ENCODE measurements around the gene LHPP. TPM values are rescaled to one million over a fixed set of nuclear protein-coding genes. Genes with fewer than 3 reads are reported as not detected.

Gene LHPP
- total RNA-seq, 1 experiment from 2014 or later = 24.7 TPM

DNA sequence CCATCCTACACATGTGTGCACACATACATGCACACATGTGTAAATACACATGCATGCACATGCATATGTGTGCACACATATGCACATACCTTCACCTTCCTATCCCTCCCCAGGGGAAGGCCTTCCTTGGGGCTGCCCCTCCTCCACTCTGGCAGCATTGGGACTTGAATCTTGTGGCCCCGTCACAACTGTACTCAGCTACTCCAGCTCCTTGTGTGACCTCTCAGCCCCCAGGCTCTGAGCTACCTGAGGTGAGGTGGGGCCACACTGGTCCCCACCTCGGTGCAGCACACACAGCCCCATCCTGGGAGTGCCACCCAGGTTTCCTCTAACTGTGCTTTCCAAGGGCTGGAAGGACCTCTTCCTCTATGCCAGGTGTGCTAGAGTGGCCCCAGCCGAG is 116.0 kb downstream of the LHPP start:
- Histone ChIP-seq H3K9me2 (ENCODE audit: insufficient read depth) (no peaks in the 10 kb centered on the region), H3K4me2 (no peak overlapping the region), H3K4me1 (replicated peaks; ENCODE audit: insufficient read depth) (no peaks in the 10 kb centered on the region), H4K20me1 (ENCODE audit: insufficient read depth) (no peaks in the 10 kb centered on the region), H3K79me2 (ENCODE audit: low read depth) (no peaks in the 10 kb centered on the region), H3K27ac (no peak overlapping the region), H3F3A (ENCODE audit: insufficient read depth, low read depth) (no peaks in the 10 kb centered on the region), H2AFZ (no peak overlapping the region), H3K36me3 (ENCODE audit: low read depth) (no peaks in the 10 kb centered on the region), H3K9me3 (ENCODE audit: insufficient read depth, low read depth) (no peaks in the 10 kb centered on the region), H3K27me3 (ENCODE audit: insufficient read depth, low read depth) (no peaks in the 10 kb centered on the region), H3K4me3 (no peak overlapping the region)
- BruUV-seq (replicated peaks) = no TSS peak
- intact Hi-C loops (cut with micrococcal nuclease; ENCODE audit: unreplicated experiment) = no loop called here
- TF ChIP-seq, protein P1, sequence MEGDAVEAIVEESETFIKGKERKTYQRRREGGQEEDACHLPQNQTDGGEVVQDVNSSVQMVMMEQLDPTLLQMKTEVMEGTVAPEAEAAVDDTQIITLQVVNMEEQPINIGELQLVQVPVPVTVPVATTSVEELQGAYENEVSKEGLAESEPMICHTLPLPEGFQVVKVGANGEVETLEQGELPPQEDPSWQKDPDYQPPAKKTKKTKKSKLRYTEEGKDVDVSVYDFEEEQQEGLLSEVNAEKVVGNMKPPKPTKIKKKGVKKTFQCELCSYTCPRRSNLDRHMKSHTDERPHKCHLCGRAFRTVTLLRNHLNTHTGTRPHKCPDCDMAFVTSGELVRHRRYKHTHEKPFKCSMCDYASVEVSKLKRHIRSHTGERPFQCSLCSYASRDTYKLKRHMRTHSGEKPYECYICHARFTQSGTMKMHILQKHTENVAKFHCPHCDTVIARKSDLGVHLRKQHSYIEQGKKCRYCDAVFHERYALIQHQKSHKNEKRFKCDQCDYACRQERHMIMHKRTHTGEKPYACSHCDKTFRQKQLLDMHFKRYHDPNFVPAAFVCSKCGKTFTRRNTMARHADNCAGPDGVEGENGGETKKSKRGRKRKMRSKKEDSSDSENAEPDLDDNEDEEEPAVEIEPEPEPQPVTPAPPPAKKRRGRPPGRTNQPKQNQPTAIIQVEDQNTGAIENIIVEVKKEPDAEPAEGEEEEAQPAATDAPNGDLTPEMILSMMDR (conservative IDR thresholded peaks at IDR 0.05) = no peak
- no peak for TF ChIP-seq EZH2 (IDR thresholded peaks at IDR 0.05; ENCODE audit: low read depth)
- ChIA-PET CTCF (no interaction called here), POLR2A (ENCODE audit: unreplicated experiment) (interaction anchor here (0.7 kb wide), 1 partner anchor 65 kb away, joined by 4 read pairs; no protein-coding TSS in a partner anchor)
- DNase-seq = no peak

DNA sequence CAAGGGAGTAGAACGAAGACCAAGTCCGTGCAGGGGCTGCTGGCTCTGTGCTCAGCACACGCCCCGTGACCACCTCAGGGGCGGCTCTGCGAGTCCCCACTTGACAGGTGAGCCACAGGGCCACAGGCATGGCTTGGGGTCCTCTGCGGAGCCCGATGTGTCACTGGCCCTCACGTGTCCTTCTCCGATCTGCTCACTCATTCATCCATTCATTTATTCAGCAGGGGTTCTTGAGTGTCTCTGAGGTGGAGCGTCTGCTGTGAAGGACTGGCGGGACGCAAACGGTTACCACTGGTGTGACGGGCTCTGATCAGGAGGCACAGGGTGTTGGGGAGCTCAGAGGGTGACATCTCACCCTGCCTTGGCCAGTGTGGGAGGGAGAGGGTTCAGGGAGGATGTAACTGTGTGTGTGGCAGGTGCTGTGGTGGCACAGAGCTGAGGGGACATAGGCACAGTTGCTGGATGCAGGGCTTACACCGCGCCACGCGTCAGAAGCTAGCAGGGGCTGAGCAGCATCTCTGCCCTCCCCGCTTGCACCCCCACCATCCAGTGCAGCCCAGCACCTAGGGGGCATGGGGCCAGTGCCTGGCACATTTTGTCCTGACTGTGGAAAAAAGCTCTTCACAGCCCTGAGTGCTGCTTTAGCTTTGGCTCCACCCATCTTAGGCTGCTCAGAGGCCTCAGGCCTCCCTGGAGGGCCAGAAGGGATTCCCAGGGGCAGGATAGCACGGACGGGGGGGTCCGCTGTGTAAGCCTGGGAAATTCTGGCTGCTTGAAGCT is 116.8 kb downstream of the LHPP start:
- Histone ChIP-seq H3K4me3 (no peak overlapping the region), H3F3A (ENCODE audit: insufficient read depth, low read depth) (no peaks in the 10 kb centered on the region), H3K4me2 (no peak overlapping the region), H4K20me1 (ENCODE audit: insufficient read depth) (no peaks in the 10 kb centered on the region), H3K4me1 (replicated peaks; ENCODE audit: insufficient read depth) (no peaks in the 10 kb centered on the region), H3K36me3 (ENCODE audit: low read depth) (no peaks in the 10 kb centered on the region), H3K27ac (no peak overlapping the region), H3K79me2 (ENCODE audit: low read depth) (no peaks in the 10 kb centered on the region), H2AFZ (no peak overlapping the region), H3K9me3 (ENCODE audit: insufficient read depth, low read depth) (no peaks in the 10 kb centered on the region), H3K27me3 (ENCODE audit: insufficient read depth, low read depth) (no peaks in the 10 kb centered on the region), H3K9me2 (ENCODE audit: insufficient read depth) (no peaks in the 10 kb centered on the region)
- TF ChIP-seq EZH2 (IDR thresholded peaks at IDR 0.05; ENCODE audit: low read depth) = no peak
- TF ChIP-seq, protein P1 (conservative IDR thresholded peaks at IDR 0.05) = no peak
- intact Hi-C loops (cut with micrococcal nuclease; ENCODE audit: unreplicated experiment) = no loop called here
- POLR2A ChIA-PET (ENCODE audit: unreplicated experiment) = no interaction called here
- BruUV-seq (replicated peaks) = no TSS peak
- DNase-seq = no peak
- CTCF ChIA-PET = interaction anchor here (0.6 kb wide), 1 partner anchor 23 kb away, joined by 13 read pairs; no protein-coding TSS in a partner anchor

DNA sequence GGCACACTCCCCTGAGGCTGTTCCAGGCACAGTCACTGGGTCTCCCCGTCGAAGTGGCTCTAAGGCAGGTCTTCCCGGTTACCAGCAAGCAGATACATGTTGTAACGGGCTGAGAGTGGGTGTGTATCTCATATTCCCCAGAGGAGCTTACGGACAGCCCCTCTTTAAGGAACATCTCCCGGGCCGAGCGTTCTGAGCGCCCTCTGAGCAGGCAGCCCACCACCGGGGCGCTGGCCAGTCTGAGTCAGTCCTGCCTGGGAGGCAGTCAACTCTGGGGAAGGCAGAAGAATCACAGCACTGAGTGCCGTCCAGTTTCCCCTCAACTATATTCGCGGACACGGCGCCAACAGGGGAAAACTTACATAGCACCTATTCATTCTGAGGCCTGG is 117.4 kb downstream of the LHPP start:
- Histone ChIP-seq H3K27me3 (ENCODE audit: insufficient read depth, low read depth) (no peaks in the 10 kb centered on the region), H3K4me3 (no peak overlapping the region), H3K4me1 (replicated peaks; ENCODE audit: insufficient read depth) (no peaks in the 10 kb centered on the region), H3K9me2 (ENCODE audit: insufficient read depth) (no peaks in the 10 kb centered on the region), H3K36me3 (ENCODE audit: low read depth) (no peaks in the 10 kb centered on the region), H4K20me1 (ENCODE audit: insufficient read depth) (no peaks in the 10 kb centered on the region), H2AFZ (no peak overlapping the region), H3K9me3 (ENCODE audit: insufficient read depth, low read depth) (no peaks in the 10 kb centered on the region), H3K27ac (no peak overlapping the region), H3K4me2 (no peak overlapping the region), H3K79me2 (ENCODE audit: low read depth) (no peaks in the 10 kb centered on the region), H3F3A (ENCODE audit: insufficient read depth, low read depth) (no peaks in the 10 kb centered on the region)
- intact Hi-C loops (cut with micrococcal nuclease; ENCODE audit: unreplicated experiment) = no loop called here
- no TSS peak for BruUV-seq (replicated peaks)
- CTCF ChIA-PET = interaction anchor here (0.6 kb wide), 1 partner anchor 23 kb away, joined by 13 read pairs; no protein-coding TSS in a partner anchor
- POLR2A ChIA-PET (ENCODE audit: unreplicated experiment) = no interaction called here
- no peak for DNase-seq
- TF ChIP-seq, protein P1 (conservative IDR thresholded peaks at IDR 0.05) = no peak
- no peak for TF ChIP-seq EZH2 (IDR thresholded peaks at IDR 0.05; ENCODE audit: low read depth)
